ENCODE results near the gene CCR9. TPM values are rescaled to one million over a fixed set of nuclear protein-coding genes. Genes with fewer than 3 reads are reported as not detected.

Gene CCR9
- total RNA-seq, 1 donor from 2014 or later, result not detected

GRCh38 chr3:45940004-45940780 is 53.8 kb downstream of the CCR9 start:
- no peak overlapping the region for H3K27ac ChIP-seq (ENCODE audit: low read depth, low read length)
- Mint-ChIP-seq H3K4me1 (ENCODE audit: low read depth, unreplicated experiment) (peaks cover 19% of the 10 kb centered on the region), H3K27me3 (ENCODE audit: low read depth, unreplicated experiment) (no peaks in the 10 kb centered on the region), H3K36me3 (ENCODE audit: low read depth, unreplicated experiment) (peaks cover 9% of the 10 kb centered on the region), H3K9me3 (ENCODE audit: unreplicated experiment) (no peaks in the 10 kb centered on the region), H3K4me3 (ENCODE audit: unreplicated experiment) (no peak overlapping the region), H3K27ac (ENCODE audit: unreplicated experiment) (no peak overlapping the region)
- H3K36me3 ChIP-seq (ENCODE audit: insufficient read depth, low read length), result no peaks in the 10 kb centered on the region
- FAIRE-seq (no peak), DNase-seq (ENCODE audit: low read depth) (no peak)
- TF ChIP-seq EZH2 (IDR thresholded peaks at IDR 0.05; ENCODE audit: insufficient read depth, low read length), result no peak
- TF ChIP-seq CTCF (IDR thresholded peaks at IDR 0.05; ENCODE audit: insufficient read depth, low read depth, low read length), result no peak
- no peaks in the 10 kb centered on the region for H3K9me3 ChIP-seq (ENCODE audit: insufficient read depth, low read depth, low read length)
- H3K4me3 ChIP-seq (ENCODE audit: insufficient read depth, low read depth, low read length), result no peak overlapping the region
- H3K9ac ChIP-seq (ENCODE audit: low read length), result no peak overlapping the region
- H3K4me2 ChIP-seq (ENCODE audit: low read length), result no peak overlapping the region
- peaks cover 4% of the 10 kb centered on the region for H3K4me1 ChIP-seq (ENCODE audit: insufficient read depth, low read length)
- no peaks in the 10 kb centered on the region for H3K79me2 ChIP-seq (ENCODE audit: insufficient read depth, low read length)
- no peaks in the 10 kb centered on the region for H3K27me3 ChIP-seq (ENCODE audit: insufficient read depth, low read length)
- H4K20me1 ChIP-seq (ENCODE audit: insufficient read depth, low read length), result no peaks in the 10 kb centered on the region
- H2AFZ ChIP-seq (ENCODE audit: low read depth, low read length), result no peak overlapping the region

- no peaks in the 10 kb centered on the region for H3K27me3 ChIP-seq (ENCODE audit: insufficient read depth, low read length)
- Mint-ChIP-seq H3K4me3 (ENCODE audit: unreplicated experiment) (no peak overlapping the region), H3K4me1 (ENCODE audit: low read depth, unreplicated experiment) (peaks cover 19% of the 10 kb centered on the region), H3K36me3 (ENCODE audit: low read depth, unreplicated experiment) (peaks cover 6% of the 10 kb centered on the region), H3K9me3 (ENCODE audit: unreplicated experiment) (no peaks in the 10 kb centered on the region), H3K27ac (ENCODE audit: unreplicated experiment) (no peak overlapping the region), H3K27me3 (ENCODE audit: low read depth, unreplicated experiment) (no peaks in the 10 kb centered on the region)
- no peak overlapping the region for H3K4me3 ChIP-seq (ENCODE audit: insufficient read depth, low read depth, low read length)
- no peaks in the 10 kb centered on the region for H4K20me1 ChIP-seq (ENCODE audit: insufficient read depth, low read length)
- H3K79me2 ChIP-seq (ENCODE audit: insufficient read depth, low read length), result no peaks in the 10 kb centered on the region
- H3K9me3 ChIP-seq (ENCODE audit: insufficient read depth, low read depth, low read length), result no peaks in the 10 kb centered on the region
- TF ChIP-seq EZH2 (IDR thresholded peaks at IDR 0.05; ENCODE audit: insufficient read depth, low read length) (no peak), CTCF (IDR thresholded peaks at IDR 0.05; ENCODE audit: insufficient read depth, low read depth, low read length) (no peak)
- H3K36me3 ChIP-seq (ENCODE audit: insufficient read depth, low read length), result no peaks in the 10 kb centered on the region
- no peak overlapping the region for H3K4me2 ChIP-seq (ENCODE audit: low read length)
- H3K4me1 ChIP-seq (ENCODE audit: insufficient read depth, low read length), result peaks cover 4% of the 10 kb centered on the region
- no peak overlapping the region for H2AFZ ChIP-seq (ENCODE audit: low read depth, low read length)
- H3K9ac ChIP-seq (ENCODE audit: low read length), result no peak overlapping the region
- H3K27ac ChIP-seq (ENCODE audit: low read depth, low read length), result no peak overlapping the region
- FAIRE-seq (no peak), DNase-seq (ENCODE audit: low read depth) (no peak)
Measured at GRCh38 chr3:45940781-45941365, 54.5 kb downstream of the CCR9 start.

Measured in astrocyte (in vitro differentiated cells and primary cell).